Esophagus squamous epithelium (tissue), 4 donors: ENCODE measurements around the gene FBXO33.
"Not testable (repeated sequence)": the region's sequence is repeated elsewhere in the genome, so short reads cannot be mapped to it uniquely, and the experiment has no call there.

ENCODE experiments used
- POLR2A ChIP-seq, 4 donors: fragments of 450-650 bp; IDR thresholded peaks; one replicate each; pipeline ENCODE4 v1.6.1; 2017; ENCODE audit warnings: antibody characterized with exemption in 4 of 4, mild to moderate bottlenecking in 4 of 4, moderate library complexity in 3 of 4
- TF ChIP-seq, protein P1 (sequence below), 6 experiments: fragments of 450-650 bp in 4 of 6; fragments of 200-600 bp in 2 of 6; sonication (generic) in 2 of 6; IDR thresholded peaks; one replicate each; pipeline ENCODE4 v1.5.1; 2016 to 2019; ENCODE audit warnings: antibody characterized with exemption in 6 of 6, mild to moderate bottlenecking in 4 of 6, moderate library complexity in 4 of 6

DNA sequence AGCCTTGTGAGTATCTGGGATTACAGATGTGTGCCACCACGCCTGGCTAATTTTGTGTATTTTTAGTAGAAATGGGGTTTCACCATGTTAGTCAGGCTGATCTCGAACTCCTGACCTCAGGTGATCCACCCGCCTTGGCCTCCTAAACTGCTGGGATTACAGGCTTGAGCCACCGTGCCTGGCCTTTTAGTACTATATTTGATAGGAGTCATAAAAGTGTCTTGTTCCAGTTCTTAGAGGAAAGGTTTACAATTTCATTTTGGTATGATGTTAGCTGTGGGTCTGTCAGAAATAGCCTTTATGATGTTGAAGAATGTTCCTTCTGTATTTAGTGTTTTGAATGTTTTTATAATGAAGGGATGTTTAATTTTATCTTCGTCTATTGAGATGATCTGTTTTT lies 70.7 kb downstream of the FBXO33 start:
- TF ChIP-seq, protein P1, sequence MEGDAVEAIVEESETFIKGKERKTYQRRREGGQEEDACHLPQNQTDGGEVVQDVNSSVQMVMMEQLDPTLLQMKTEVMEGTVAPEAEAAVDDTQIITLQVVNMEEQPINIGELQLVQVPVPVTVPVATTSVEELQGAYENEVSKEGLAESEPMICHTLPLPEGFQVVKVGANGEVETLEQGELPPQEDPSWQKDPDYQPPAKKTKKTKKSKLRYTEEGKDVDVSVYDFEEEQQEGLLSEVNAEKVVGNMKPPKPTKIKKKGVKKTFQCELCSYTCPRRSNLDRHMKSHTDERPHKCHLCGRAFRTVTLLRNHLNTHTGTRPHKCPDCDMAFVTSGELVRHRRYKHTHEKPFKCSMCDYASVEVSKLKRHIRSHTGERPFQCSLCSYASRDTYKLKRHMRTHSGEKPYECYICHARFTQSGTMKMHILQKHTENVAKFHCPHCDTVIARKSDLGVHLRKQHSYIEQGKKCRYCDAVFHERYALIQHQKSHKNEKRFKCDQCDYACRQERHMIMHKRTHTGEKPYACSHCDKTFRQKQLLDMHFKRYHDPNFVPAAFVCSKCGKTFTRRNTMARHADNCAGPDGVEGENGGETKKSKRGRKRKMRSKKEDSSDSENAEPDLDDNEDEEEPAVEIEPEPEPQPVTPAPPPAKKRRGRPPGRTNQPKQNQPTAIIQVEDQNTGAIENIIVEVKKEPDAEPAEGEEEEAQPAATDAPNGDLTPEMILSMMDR (IDR thresholded peaks at IDR 0.05) = not testable (repeated sequence)
- TF ChIP-seq POLR2A (IDR thresholded peaks at IDR 0.05) = not testable (repeated sequence)
